Measurements from ENCODE around the gene ZNF618.

GRCh38 chr9:113989017-113989713, 113.1 kb downstream of the ZNF618 start:
- no peak for TF ChIP-seq CTCF (IDR thresholded peaks at IDR 0.05)
- TF ChIP-seq POLR2A (IDR thresholded peaks at IDR 0.05), result no peak
